Activated naive CD8-positive, alpha-beta T cell treated with anti-CD3 and anti-CD28 coated beads, Interleukin-2, amount 10 ng/mL, durations not matched to agents 7 days and 5 days (primary cell): Measurements from ENCODE around the gene PPP1R37. TPM values are rescaled to one million over a fixed set of nuclear protein-coding genes. Genes with fewer than 3 reads are reported as not detected.

Experiments
- ATAC-seq: fragments of 150-1000 bp; cut with Tn5 transposase; one replicate; pipeline ENCODE4 v1.10.0; 2021; ENCODE audit warnings: low read depth, moderate library complexity
- POLR2A ChIA-PET: fragments of 350-600 bp; sonication (Branson Sonifier 250); formaldehyde crosslinking; loops from one replicate; lab custom pipeline; 2021; ENCODE audit warnings: antibody characterized with exemption; lab: Charles Lee
- DNase-seq: peaks from one replicate; pipeline ENCODE4 v3.0.0; 2021
- H3K27ac Mint-ChIP-seq: one replicate; pipeline ENCODE4 v1.8.0; 2022; ENCODE audit warnings: mild to moderate bottlenecking, mixed read lengths
- H3K27me3 Mint-ChIP-seq: one replicate; pipeline ENCODE4 v1.8.0; 2022; ENCODE audit warnings: mild to moderate bottlenecking, moderate library complexity, mixed read lengths
- H3K36me3 Mint-ChIP-seq: one replicate; pipeline ENCODE4 v1.8.0; 2021; ENCODE audit warnings: mild to moderate bottlenecking, mixed read lengths
- H3K4me1 Mint-ChIP-seq: one replicate; pipeline ENCODE4 v1.8.0; 2021; ENCODE audit warnings: mixed read lengths
- H3K4me3 Mint-ChIP-seq: one replicate; pipeline ENCODE4 v1.8.0; 2022; ENCODE audit warnings: mild to moderate bottlenecking, moderate library complexity, mixed read lengths
- H3K9me3 Mint-ChIP-seq: one replicate; pipeline ENCODE4 v1.8.0; 2021; ENCODE audit warnings: mixed read lengths
- total RNA-seq, 2 experiments: library from RNA; stranded (reverse); gene quantifications; one replicate each; pipeline ENCODE4 v1.2.3, GENCODE V29; 2021

PPP1R37 gene
- total RNA-seq, 2 experiments from 2014 or later: 29.5 to 31.9 TPM

GRCh38 chr19:45128806-45129205 lies 35.8 kb downstream of the PPP1R37 start:
- Mint-ChIP-seq H3K36me3 (peaks cover 2% of the 10 kb centered on the region), H3K4me3 (no peak overlapping the region), H3K4me1 (peaks cover 18% of the 10 kb centered on the region), H3K27me3 (no peaks in the 10 kb centered on the region), H3K9me3 (no peaks in the 10 kb centered on the region), H3K27ac (no peak overlapping the region)
- no peak for ATAC-seq
- POLR2A ChIA-PET: no interaction called here
- no peak for DNase-seq

GRCh38 chr19:45130236-45130635 lies 37.3 kb downstream of the PPP1R37 start:
- ATAC-seq: no peak

GRCh38 chr19:45130888-45131615 lies 38.1 kb downstream of the PPP1R37 start:
- no peaks in the 10 kb centered on the region for H3K9me3 Mint-ChIP-seq
- H3K4me1 Mint-ChIP-seq: peaks cover 11% of the 10 kb centered on the region
- H3K4me3 Mint-ChIP-seq: no peak overlapping the region
- no peak for ATAC-seq
- POLR2A ChIA-PET: interaction anchor here (0.5 kb wide), 1 partner anchor 47 kb away, joined by 5 read pairs; no protein-coding TSS in a partner anchor
- no peak for DNase-seq
- no peak overlapping the region for H3K27ac Mint-ChIP-seq
- no peaks in the 10 kb centered on the region for H3K36me3 Mint-ChIP-seq
- no peaks in the 10 kb centered on the region for H3K27me3 Mint-ChIP-seq

More at GRCh38 chr19:45130236-45130635, 37.3 kb downstream of the PPP1R37 start:
- no peak for DNase-seq
- H3K4me3 Mint-ChIP-seq: no peak overlapping the region
- no peak overlapping the region for H3K27ac Mint-ChIP-seq
- H3K27me3 Mint-ChIP-seq: no peaks in the 10 kb centered on the region
- H3K36me3 Mint-ChIP-seq: no peaks in the 10 kb centered on the region
- no peaks in the 10 kb centered on the region for H3K9me3 Mint-ChIP-seq
- POLR2A ChIA-PET: no interaction called here
- H3K4me1 Mint-ChIP-seq: peaks cover 17% of the 10 kb centered on the region

- no peak for ATAC-seq
- no peaks in the 10 kb centered on the region for H3K27me3 Mint-ChIP-seq
- no peaks in the 10 kb centered on the region for H3K9me3 Mint-ChIP-seq
- H3K4me3 Mint-ChIP-seq: no peak overlapping the region
- no peak for DNase-seq
- no peaks in the 10 kb centered on the region for H3K36me3 Mint-ChIP-seq
- peaks cover 13% of the 10 kb centered on the region for H3K4me1 Mint-ChIP-seq
- POLR2A ChIA-PET: no interaction called here
- no peak overlapping the region for H3K27ac Mint-ChIP-seq
Observed at GRCh38 chr19:45133661-45134060, 40.7 kb downstream of the PPP1R37 start.

GRCh38 chr19:45135176-45135885 lies 42.4 kb downstream of the PPP1R37 start:
- H3K27me3 Mint-ChIP-seq: no peaks in the 10 kb centered on the region
- H3K36me3 Mint-ChIP-seq: no peaks in the 10 kb centered on the region
- no peak overlapping the region for H3K4me3 Mint-ChIP-seq
- H3K9me3 Mint-ChIP-seq: no peaks in the 10 kb centered on the region
- no peak overlapping the region for H3K27ac Mint-ChIP-seq
- DNase-seq (no peak), ATAC-seq (no peak)
- POLR2A ChIA-PET: no interaction called here
- H3K4me1 Mint-ChIP-seq: peaks cover 13% of the 10 kb centered on the region

GRCh38 chr19:45136507-45137178 lies 43.7 kb downstream of the PPP1R37 start:
- Mint-ChIP-seq H3K4me1 (peaks cover 8% of the 10 kb centered on the region), H3K4me3 (no peak overlapping the region), H3K36me3 (no peaks in the 10 kb centered on the region), H3K27me3 (no peaks in the 10 kb centered on the region), H3K9me3 (no peaks in the 10 kb centered on the region), H3K27ac (no peak overlapping the region)
- POLR2A ChIA-PET: no interaction called here
- DNase-seq (no peak), ATAC-seq (no peak)

- no peak overlapping the region for H3K4me3 Mint-ChIP-seq
- ATAC-seq (no peak), DNase-seq (no peak)
- POLR2A ChIA-PET: no interaction called here
- no peaks in the 10 kb centered on the region for H3K9me3 Mint-ChIP-seq
- H3K36me3 Mint-ChIP-seq: no peaks in the 10 kb centered on the region
- H3K4me1 Mint-ChIP-seq: peaks cover 7% of the 10 kb centered on the region
- H3K27ac Mint-ChIP-seq: no peak overlapping the region
- H3K27me3 Mint-ChIP-seq: no peaks in the 10 kb centered on the region
Observed at GRCh38 chr19:45137179-45137761, 44.3 kb downstream of the PPP1R37 start.

GRCh38 chr19:45138303-45138751 lies 45.3 kb downstream of the PPP1R37 start:
- H3K4me1 Mint-ChIP-seq: peaks cover 7% of the 10 kb centered on the region
- peak overlapping the region; percentile 9 for H3K27ac Mint-ChIP-seq
- no peak overlapping the region for H3K4me3 Mint-ChIP-seq
- H3K9me3 Mint-ChIP-seq: no peaks in the 10 kb centered on the region
- H3K36me3 Mint-ChIP-seq: peaks cover 6% of the 10 kb centered on the region
- DNase-seq: no peak
- no peak for ATAC-seq
- POLR2A ChIA-PET: no interaction called here
- no peaks in the 10 kb centered on the region for H3K27me3 Mint-ChIP-seq

GRCh38 chr19:45139286-45140143 lies 46.5 kb downstream of the PPP1R37 start:
- no peak overlapping the region for H3K4me3 Mint-ChIP-seq
- H3K27me3 Mint-ChIP-seq: no peaks in the 10 kb centered on the region
- DNase-seq (no peak), ATAC-seq (no peak)
- POLR2A ChIA-PET: no interaction called here
- H3K4me1 Mint-ChIP-seq: peaks cover 5% of the 10 kb centered on the region
- H3K36me3 Mint-ChIP-seq: peaks cover 6% of the 10 kb centered on the region
- no peak overlapping the region for H3K27ac Mint-ChIP-seq
- no peaks in the 10 kb centered on the region for H3K9me3 Mint-ChIP-seq

- Mint-ChIP-seq H3K27ac (no peak overlapping the region), H3K4me3 (no peak overlapping the region), H3K4me1 (peaks cover 5% of the 10 kb centered on the region), H3K36me3 (peaks cover 6% of the 10 kb centered on the region), H3K27me3 (no peaks in the 10 kb centered on the region), H3K9me3 (no peaks in the 10 kb centered on the region)
- ATAC-seq (no peak), DNase-seq (no peak)
- POLR2A ChIA-PET: no interaction called here
Observed at GRCh38 chr19:45140144-45140503, 47.1 kb downstream of the PPP1R37 start.

- POLR2A ChIA-PET: no interaction called here
- ATAC-seq (no peak), DNase-seq (no peak)
- no peaks in the 10 kb centered on the region for H3K27me3 Mint-ChIP-seq
- H3K9me3 Mint-ChIP-seq: no peaks in the 10 kb centered on the region
- no peak overlapping the region for H3K27ac Mint-ChIP-seq
- no peak overlapping the region for H3K4me3 Mint-ChIP-seq
- H3K4me1 Mint-ChIP-seq: peaks cover 5% of the 10 kb centered on the region
- H3K36me3 Mint-ChIP-seq: peaks cover 6% of the 10 kb centered on the region
Observed at GRCh38 chr19:45140533-45140932, 47.6 kb downstream of the PPP1R37 start.

GRCh38 chr19:45141203-45141900 lies 48.4 kb downstream of the PPP1R37 start:
- Mint-ChIP-seq H3K27ac (no peak overlapping the region), H3K36me3 (peaks cover 6% of the 10 kb centered on the region), H3K9me3 (no peaks in the 10 kb centered on the region), H3K27me3 (no peaks in the 10 kb centered on the region), H3K4me1 (peaks cover 3% of the 10 kb centered on the region), H3K4me3 (no peak overlapping the region)
- POLR2A ChIA-PET: no interaction called here
- ATAC-seq (no peak), DNase-seq (no peak)
